Omental fat pad (tissue), 4 donors: ENCODE results near the gene NHSL1. TPM values are rescaled to one million over a fixed set of nuclear protein-coding genes. Genes with fewer than 3 reads are reported as not detected.

Experiments
- ATAC-seq: fragments of 150-250 bp; one replicate; pipeline ENCODE4 v1.9.1; 2016; ENCODE audit warnings: mild to moderate bottlenecking, moderate library complexity; ENCODE audit not compliant: low FRiP score
- DNase-seq: peaks from one replicate; pipeline ENCODE4 v3.0.0-alpha.2; 2019; ENCODE audit warnings: low spot score
- CTCF ChIP-seq, 3 donors: fragments of 450-650 bp; IDR thresholded peaks; one replicate each; pipeline ENCODE4 v1.5.1; 2016 to 2017; ENCODE audit warnings: antibody characterized with exemption in 3 of 3, mild to moderate bottlenecking in 3 of 3, moderate library complexity in 2 of 3
- total RNA-seq, 4 donors: library from RNA; depleted of rRNA; stranded (reverse); fragments of >200 nt; gene quantifications; one replicate each; pipeline ENCODE4 v1.1.0, GENCODE V29; 2016

NHSL1 gene
- total RNA-seq, 4 donors from 2014 or later, result 15.9 to 23.2 (median 18.4) TPM

GRCh38 chr6:138480279-138480949, 18.9 kb downstream of the NHSL1 start:
- ATAC-seq (no peak), DNase-seq (no peak)
- no peak for TF ChIP-seq CTCF (IDR thresholded peaks at IDR 0.05)

- TF ChIP-seq CTCF (IDR thresholded peaks at IDR 0.05), result no peak
- no peak for ATAC-seq
- no peak for DNase-seq
These were observed 21.3 kb downstream of the NHSL1 start for GRCh38 chr6:138477913-138478539.

- TF ChIP-seq CTCF (IDR thresholded peaks at IDR 0.05), result no peak
- ATAC-seq, result no peak
- DNase-seq, result no peak
These were observed 23.2 kb downstream of the NHSL1 start for GRCh38 chr6:138476116-138476515.

- DNase-seq (no peak), ATAC-seq (no peak)
- no peak for TF ChIP-seq CTCF (IDR thresholded peaks at IDR 0.05)
These were observed 26.1 kb downstream of the NHSL1 start for GRCh38 chr6:138473144-138473543.

GRCh38 chr6:138468320-138469015, 30.8 kb downstream of the NHSL1 start:
- DNase-seq (no peak), ATAC-seq (no peak)
- TF ChIP-seq CTCF (IDR thresholded peaks at IDR 0.05), result no peak

- no peak for DNase-seq
- TF ChIP-seq CTCF (IDR thresholded peaks at IDR 0.05), result no peak
- ATAC-seq, result no peak
These were observed 31.4 kb downstream of the NHSL1 start for GRCh38 chr6:138467901-138468300.
